ENCODE measurements around the gene TRPM1. TPM values are rescaled to one million over a fixed set of nuclear protein-coding genes. Genes with fewer than 3 reads are reported as not detected.
A peak's percentile ranks its signal among the peaks of the same experiment; 100 is the strongest.

The TRPM1 gene
- total and polyA plus RNA-seq, 2 experiments from 2014 or later = not detected

- TF ChIP-seq, protein P1, sequence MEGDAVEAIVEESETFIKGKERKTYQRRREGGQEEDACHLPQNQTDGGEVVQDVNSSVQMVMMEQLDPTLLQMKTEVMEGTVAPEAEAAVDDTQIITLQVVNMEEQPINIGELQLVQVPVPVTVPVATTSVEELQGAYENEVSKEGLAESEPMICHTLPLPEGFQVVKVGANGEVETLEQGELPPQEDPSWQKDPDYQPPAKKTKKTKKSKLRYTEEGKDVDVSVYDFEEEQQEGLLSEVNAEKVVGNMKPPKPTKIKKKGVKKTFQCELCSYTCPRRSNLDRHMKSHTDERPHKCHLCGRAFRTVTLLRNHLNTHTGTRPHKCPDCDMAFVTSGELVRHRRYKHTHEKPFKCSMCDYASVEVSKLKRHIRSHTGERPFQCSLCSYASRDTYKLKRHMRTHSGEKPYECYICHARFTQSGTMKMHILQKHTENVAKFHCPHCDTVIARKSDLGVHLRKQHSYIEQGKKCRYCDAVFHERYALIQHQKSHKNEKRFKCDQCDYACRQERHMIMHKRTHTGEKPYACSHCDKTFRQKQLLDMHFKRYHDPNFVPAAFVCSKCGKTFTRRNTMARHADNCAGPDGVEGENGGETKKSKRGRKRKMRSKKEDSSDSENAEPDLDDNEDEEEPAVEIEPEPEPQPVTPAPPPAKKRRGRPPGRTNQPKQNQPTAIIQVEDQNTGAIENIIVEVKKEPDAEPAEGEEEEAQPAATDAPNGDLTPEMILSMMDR (IDR thresholded peaks at IDR 0.05; ENCODE audit: low read depth, low read length) = no peak
- no peak overlapping the region for H3K27ac ChIP-seq
- no peaks in the 10 kb centered on the region for H3K9me3 ChIP-seq (ENCODE audit: low read depth)
- H3K27me3 ChIP-seq = no peaks in the 10 kb centered on the region
- no peak overlapping the region for H3K4me3 ChIP-seq
- no peaks in the 10 kb centered on the region for H3K4me1 ChIP-seq (ENCODE audit: low read depth)
- no peaks in the 10 kb centered on the region for H3K36me3 ChIP-seq
- no peak for DNase-seq (ENCODE audit: low read depth in 1 of 2, low spot score in 1 of 2)
Observed at GRCh38 chr15:31129769-31130303, 28.3 kb upstream of the TRPM1 start.

- H3K9me3 ChIP-seq (ENCODE audit: low read depth) = no peaks in the 10 kb centered on the region
- TF ChIP-seq, protein P1 (IDR thresholded peaks at IDR 0.05; ENCODE audit: low read depth, low read length) = peak; percentile 99
- no peaks in the 10 kb centered on the region for H3K36me3 ChIP-seq
- H3K4me3 ChIP-seq = no peak overlapping the region
- H3K27ac ChIP-seq = no peak overlapping the region
- H3K4me1 ChIP-seq (ENCODE audit: low read depth) = no peaks in the 10 kb centered on the region
- H3K27me3 ChIP-seq = no peaks in the 10 kb centered on the region
- peak; percentile 75 to 77 for DNase-seq (ENCODE audit: low read depth in 1 of 2, low spot score in 1 of 2)
Observed at GRCh38 chr15:31128919-31129768, 27.6 kb upstream of the TRPM1 start.

DNA sequence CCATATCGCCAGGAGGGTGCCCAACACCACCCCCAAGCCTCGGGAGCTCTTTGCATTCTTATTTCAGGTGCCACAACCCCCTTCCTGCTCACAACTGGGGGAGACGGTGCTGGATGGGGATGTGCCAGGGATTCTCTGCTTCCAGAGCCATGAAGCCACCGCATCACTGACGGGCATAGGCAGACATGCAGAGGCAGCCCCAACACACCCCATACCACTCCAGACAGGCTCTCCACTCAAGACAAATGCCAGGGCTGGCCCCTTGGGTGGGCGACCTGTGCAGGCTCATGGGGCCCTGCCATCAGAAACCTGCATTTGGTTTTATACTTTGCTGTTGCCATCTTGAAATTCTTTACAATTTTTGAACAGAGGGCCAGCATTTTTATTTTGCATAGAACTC, 27.0 kb upstream of the TRPM1 start:
- no peaks in the 10 kb centered on the region for H3K4me1 ChIP-seq (ENCODE audit: low read depth)
- no peak overlapping the region for H3K4me3 ChIP-seq
- no peak overlapping the region for H3K27ac ChIP-seq
- no peak for DNase-seq (ENCODE audit: low read depth in 1 of 2, low spot score in 1 of 2)
- TF ChIP-seq, protein P1 (IDR thresholded peaks at IDR 0.05; ENCODE audit: low read depth, low read length) = no peak
- no peaks in the 10 kb centered on the region for H3K9me3 ChIP-seq (ENCODE audit: low read depth)
- H3K27me3 ChIP-seq = no peaks in the 10 kb centered on the region
- H3K36me3 ChIP-seq = no peaks in the 10 kb centered on the region

DNA sequence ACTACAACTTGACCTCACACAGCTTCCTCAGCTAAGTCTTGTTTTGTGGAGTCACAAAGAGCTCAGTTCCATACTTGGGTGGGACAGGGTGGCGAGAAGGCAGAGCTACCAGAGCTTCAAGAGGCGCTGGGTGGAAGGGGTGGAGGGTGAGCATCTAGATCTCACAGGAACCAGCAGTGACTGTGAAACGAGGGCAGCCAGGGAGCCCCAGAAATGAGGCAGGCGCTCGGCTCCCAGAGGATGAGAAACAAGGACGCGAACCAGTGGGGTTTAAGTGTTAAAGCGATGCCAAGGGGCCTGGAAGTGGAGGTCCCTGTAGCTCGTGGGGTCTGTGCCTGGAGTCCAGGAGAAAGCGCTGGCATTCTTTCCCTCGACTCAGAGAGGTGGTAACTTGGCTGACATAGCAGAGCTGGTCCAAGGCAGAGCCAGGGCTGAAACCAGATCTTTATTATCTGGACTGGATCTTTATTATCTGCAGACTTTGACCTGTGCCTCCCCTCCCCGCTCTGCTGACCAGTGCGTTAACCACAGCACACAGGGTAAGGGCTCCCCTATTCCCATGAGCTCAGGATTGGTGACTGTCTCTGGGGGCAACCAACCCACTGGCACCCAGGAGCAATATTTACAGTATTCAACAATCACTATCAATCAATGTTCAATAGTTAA, 26.2 kb upstream of the TRPM1 start:
- TF ChIP-seq, protein P1 (IDR thresholded peaks at IDR 0.05; ENCODE audit: low read depth, low read length) = no peak
- Histone ChIP-seq H3K27me3 (no peaks in the 10 kb centered on the region), H3K4me1 (ENCODE audit: low read depth) (no peaks in the 10 kb centered on the region), H3K9me3 (ENCODE audit: low read depth) (no peaks in the 10 kb centered on the region), H3K4me3 (no peak overlapping the region), H3K27ac (no peak overlapping the region), H3K36me3 (no peaks in the 10 kb centered on the region)
- no peak for DNase-seq (ENCODE audit: low read depth in 1 of 2, low spot score in 1 of 2)

GRCh38 chr15:31125061-31125460, 23.5 kb upstream of the TRPM1 start:
- Histone ChIP-seq H3K4me1 (ENCODE audit: low read depth) (no peaks in the 10 kb centered on the region), H3K27ac (no peak overlapping the region), H3K9me3 (ENCODE audit: low read depth) (no peaks in the 10 kb centered on the region), H3K27me3 (no peaks in the 10 kb centered on the region), H3K4me3 (no peak overlapping the region), H3K36me3 (no peaks in the 10 kb centered on the region)
- TF ChIP-seq, protein P1 (IDR thresholded peaks at IDR 0.05; ENCODE audit: low read depth, low read length) = no peak
- no peak for DNase-seq (ENCODE audit: low read depth in 1 of 2, low spot score in 1 of 2)

Data from cardiac muscle cell (in vitro differentiated cells and primary cell).